ENCODE data around the gene NETO1.

The NETO1 gene, protein sequence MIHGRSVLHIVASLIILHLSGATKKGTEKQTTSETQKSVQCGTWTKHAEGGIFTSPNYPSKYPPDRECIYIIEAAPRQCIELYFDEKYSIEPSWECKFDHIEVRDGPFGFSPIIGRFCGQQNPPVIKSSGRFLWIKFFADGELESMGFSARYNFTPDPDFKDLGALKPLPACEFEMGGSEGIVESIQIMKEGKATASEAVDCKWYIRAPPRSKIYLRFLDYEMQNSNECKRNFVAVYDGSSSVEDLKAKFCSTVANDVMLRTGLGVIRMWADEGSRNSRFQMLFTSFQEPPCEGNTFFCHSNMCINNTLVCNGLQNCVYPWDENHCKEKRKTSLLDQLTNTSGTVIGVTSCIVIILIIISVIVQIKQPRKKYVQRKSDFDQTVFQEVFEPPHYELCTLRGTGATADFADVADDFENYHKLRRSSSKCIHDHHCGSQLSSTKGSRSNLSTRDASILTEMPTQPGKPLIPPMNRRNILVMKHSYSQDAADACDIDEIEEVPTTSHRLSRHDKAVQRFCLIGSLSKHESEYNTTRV

DNA sequence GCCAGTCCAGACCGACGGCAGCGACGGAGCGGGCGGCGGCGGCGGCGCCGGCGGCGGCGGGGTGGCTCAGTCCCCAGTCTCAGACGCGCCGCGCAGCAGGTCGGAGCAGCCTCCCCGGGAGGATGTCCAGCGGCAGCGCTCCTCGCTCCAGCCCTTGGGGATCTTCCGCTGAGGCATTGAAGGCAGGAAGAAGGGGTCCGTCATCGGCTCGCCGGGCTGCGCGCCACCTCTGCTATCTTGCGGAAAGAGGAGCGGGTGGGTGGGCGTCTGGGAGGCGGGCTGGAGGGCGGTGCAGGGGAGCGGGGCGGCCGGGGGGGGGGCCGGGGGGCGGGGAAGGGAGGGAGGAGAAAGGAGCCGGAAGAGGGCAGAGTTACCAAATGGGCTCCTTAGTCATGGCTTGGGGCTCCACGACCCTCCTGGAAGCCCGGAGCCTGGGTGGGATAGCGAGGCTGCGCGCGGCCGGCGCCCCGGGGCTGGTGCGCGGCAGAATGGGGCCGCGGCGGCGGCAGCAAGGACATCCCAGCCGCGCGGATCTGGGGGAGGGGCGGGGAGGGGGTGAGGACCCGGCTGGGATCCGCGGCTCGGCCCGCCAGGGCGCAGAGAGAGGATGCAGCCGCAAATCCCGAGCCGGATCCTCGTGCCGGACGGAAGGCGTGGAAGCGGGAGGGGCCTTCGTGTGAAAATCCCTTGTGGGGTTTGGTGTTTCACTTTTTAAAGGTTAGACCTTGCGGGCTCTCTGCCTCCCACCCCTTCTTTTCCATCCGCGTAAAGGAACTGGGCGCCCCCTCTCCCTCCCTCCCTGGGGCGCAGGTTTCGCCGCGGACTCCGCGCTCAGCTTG lies at the start of gene NETO1:
Gene NETO1, minus strand, starts transcription at position 242 of the 839 bp plus-strand sequence. CDS start 696 bp downstream, outside the sequence.
- no peak for DNase-seq

GRCh38 chr18:72910045-72910444 lies 42.3 kb upstream of the NETO1 start:
- DNase-seq = no peak

DNA sequence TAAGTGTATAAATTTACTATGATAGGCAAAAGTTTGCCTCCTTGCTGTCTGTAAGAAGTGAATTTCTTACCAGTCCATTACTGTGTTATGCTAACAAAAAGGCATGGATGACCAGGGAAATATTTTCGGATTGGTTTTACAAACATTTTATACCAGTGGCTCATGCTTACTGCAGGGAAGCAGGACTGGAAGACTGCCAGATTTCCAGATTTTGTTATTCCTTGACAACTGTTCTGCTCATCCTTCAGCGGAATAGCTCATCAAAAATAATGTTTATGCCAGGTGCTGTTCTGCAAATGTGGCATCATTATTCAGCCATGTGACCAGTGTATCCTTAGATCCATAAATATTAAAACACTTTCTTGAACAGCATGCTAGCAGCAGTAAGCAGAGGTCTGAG lies 40.4 kb upstream of the NETO1 start:
- DNase-seq = no peak

- no peak for DNase-seq
Observed at GRCh38 chr18:72903033-72903432, 35.2 kb upstream of the NETO1 start.

GRCh38 chr18:72899338-72899737 lies 31.6 kb upstream of the NETO1 start:
- DNase-seq = no peak

- no peak for DNase-seq
Observed at GRCh38 chr18:72898870-72899269, 31.1 kb upstream of the NETO1 start.

DNA sequence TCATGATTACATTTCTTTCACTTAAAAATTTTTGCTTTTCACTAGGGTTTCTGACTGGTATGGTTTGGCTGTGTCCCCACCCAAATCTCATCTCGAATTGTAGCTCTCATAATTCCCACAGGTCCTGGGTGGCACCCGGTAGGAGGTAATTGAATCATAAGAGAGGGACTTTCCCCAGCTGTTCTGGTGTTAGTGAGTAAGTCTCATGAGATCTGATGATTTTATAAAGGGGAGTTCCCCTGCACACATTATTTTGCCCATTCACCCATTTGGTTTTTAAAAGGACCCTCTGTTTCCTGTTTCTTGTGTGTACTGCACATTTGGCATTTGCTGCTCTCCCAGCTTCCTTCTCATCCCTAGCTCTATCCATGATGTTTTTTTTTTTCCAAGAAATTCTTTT lies 27.8 kb upstream of the NETO1 start:
- no peak for DNase-seq

DNA sequence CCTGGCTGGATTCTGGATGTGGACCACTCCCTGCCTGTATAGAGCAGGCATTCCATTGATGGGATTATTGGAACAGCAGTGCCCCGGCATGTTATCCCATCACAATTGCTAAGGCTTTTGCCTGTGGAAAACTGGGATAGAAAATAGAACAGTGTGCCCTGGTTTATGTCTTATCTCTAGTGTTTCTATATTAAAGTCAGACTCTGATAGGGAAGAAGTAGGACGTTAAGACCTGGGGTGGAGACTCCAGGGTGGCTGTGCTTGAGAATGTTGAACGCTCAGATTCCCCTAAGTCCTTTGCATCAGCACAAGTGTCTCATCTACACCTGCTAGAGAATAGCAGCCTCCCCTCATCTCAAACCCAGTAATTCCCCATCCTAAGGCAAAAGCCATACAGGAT lies 10.8 kb upstream of the NETO1 start:
- DNase-seq = no peak

- no peak for DNase-seq
Observed at GRCh38 chr18:72878143-72878542, 10.4 kb upstream of the NETO1 start.

- no peak for DNase-seq
Observed at GRCh38 chr18:72871091-72871490, 3.3 kb upstream of the NETO1 start.

- DNase-seq = no peak
Observed at GRCh38 chr18:72869226-72870185, 1.7 kb upstream of the NETO1 start.

- no peak for DNase-seq
Observed at GRCh38 chr18:72868585-72869225, 918 bp upstream of the NETO1 start.

DNA sequence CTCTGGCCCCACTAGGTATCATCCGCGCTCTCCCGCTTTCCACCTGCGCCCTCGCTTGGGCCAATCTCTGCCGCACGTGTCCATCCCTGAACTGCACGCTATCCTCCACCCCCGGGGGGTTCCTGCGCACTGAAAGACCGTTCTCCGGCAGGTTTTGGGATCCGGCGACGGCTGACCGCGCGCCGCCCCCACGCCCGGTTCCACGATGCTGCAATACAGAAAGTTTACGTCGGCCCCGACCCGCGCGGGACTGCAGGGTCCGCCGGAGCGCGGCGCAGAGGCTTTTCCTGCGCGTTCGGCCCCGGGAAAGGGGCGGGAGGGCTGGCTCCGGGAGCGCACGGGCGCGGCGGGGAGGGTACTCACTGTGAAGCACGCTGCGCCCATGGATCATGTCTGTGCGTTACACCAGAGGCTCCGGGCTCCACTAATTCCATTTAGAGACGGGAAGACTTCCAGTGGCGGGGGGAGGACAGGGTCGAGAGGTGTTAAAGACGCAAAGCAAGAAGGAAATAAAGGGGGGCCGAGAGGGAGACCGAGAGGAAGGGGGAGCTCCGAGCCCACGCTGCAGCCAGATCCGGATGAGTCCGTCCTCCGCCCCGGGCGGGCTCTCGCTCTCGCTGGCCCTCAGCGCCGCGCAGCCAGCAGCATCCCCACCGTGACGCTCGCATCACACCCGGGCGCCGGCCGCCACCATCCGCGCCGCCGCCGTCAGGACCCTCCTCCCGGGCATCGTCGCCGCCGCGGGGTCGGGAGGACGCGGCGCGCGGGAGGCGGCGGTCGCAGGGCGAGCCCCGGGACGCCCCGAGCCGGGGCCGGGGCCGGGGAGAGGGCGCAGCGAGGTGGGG lies 664 bp downstream of the NETO1 start:
- no peak for DNase-seq

GRCh38 chr18:72866442-72866900 lies 1.3 kb downstream of the NETO1 start:
- DNase-seq = no peak

GRCh38 chr18:72863754-72864153 lies 4.0 kb downstream of the NETO1 start:
- DNase-seq = no peak

DNA sequence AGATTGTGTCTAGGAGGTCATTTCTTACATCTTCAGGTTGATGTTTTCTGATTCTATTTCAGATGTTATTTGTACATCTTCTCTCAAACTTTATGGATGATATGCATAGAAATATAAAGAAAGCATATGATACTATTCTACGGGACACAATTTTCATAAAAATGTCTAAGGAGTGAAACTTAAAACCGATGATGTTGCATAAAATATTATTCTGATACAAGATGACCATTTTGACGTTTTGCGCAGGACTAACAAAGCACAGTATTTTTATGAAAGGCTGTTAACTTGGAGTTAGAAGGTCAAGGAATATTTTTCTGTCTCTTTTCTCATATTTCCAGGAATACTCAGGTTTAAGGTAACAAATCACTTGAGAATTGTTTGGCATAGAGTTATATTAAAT lies 8.7 kb downstream of the NETO1 start:
- no peak for DNase-seq

DNA sequence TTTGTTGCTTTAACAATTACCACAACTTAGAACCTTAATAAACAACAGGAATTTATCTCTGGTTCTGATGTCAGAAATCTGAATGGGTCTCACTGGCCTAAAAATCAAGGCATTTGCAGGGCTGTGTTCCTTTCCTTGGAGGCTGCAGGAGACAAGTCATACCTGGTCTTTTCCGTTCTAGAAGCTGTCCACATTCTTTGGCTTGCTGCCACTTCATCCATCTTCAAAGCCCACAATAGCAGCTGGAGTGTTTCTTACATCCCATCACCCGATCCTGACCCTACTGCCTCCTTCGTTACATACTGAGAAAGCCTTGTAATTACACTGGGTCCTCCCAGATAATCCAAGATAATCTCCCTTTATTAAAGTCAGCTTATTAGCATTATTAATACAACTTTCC lies 18.1 kb downstream of the NETO1 start:
- DNase-seq = no peak

DNA sequence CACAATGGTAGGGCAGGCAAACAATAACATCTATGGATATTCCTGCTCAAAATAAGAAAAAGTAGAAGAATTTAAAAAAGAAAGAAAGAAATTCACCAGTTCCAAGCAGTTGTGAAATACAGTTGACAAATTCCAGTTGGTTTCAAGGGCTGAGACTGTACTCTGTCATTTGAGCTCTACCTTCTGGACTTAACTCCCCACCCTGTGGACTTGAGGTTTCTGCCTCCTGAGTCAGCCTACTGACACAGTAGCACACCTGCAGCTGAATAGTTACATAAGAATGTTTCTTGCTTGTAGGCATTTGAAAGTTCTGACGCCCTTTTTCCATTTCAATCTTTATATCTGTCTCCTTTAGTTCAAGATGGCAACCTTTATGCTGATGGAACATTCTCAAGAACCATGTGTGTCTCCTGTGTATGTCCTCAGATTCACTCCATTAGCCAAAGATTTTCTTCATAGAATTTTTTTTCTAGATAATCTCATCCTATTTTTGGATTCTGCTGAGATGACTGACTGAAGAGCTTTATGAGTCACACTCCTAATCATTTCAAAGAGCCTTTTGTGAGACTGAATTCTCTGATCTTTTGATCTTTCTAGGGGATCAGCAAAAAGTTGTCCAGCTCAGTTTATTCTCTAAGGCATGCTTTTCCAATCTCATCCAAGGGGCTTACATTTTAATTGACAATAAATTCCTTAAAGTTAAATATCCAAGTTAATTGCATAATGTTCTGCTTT lies 19.1 kb downstream of the NETO1 start:
- DNase-seq = no peak

- no peak for DNase-seq
Observed at GRCh38 chr18:72847771-72848170, 20.0 kb downstream of the NETO1 start.
